Left renal cortex interstitium (tissue), 4 donors: ENCODE results near the gene TMA7. TPM values are rescaled to one million over a fixed set of nuclear protein-coding genes. Genes with fewer than 3 reads are reported as not detected.
"Not testable (repeated sequence)": the region's sequence is repeated elsewhere in the genome, so short reads cannot be mapped to it uniquely, and the experiment has no call there.

Source experiments
- DNase-seq, 4 donors: peaks; one replicate each; pipeline ENCODE4 v3.0.0-alpha.2; 2013; ENCODE audit warnings: low read depth in 4 of 4, low spot score in 2 of 4, missing footprints in 1 of 4
- polyA plus RNA-seq, 4 donors: library from polyadenylated mRNA; unstranded; fragments of 120-200 nt; gene quantifications; one replicate each; pipeline ENCODE4 v1.2.1, GENCODE V29; 2013; ENCODE audit not compliant: insufficient read length in 4 of 4

Gene TMA7
- 100 to 1,000 TPM; 279 to 369 (median 294) TPM for polyA plus RNA-seq

GRCh38 chr3:48439820-48440589, at the start of gene TMA7, which contains the start of gene CCDC51:
Gene TMA7 (plus strand): TSS chr3:48440257. CDS start chr3:48440297, 40 bp downstream.
Gene CCDC51 (minus strand): TSS chr3:48440119. CDS start chr3:48435128, 4,991 bp downstream.
- peak; percentile 88 to 96 (median 93) for DNase-seq

- no peak for DNase-seq
Measured at GRCh38 chr3:48394391-48394790, 45.7 kb upstream of the TMA7 start.

GRCh38 chr3:48395714-48396113, 44.3 kb upstream of the TMA7 start:
- DNase-seq: no peak

GRCh38 chr3:48397767-48398681, 42.0 kb upstream of the TMA7 start:
- no peak for DNase-seq

GRCh38 chr3:48398701-48399386, 41.2 kb upstream of the TMA7 start:
- no peak for DNase-seq

- no peak for DNase-seq
Measured at GRCh38 chr3:48399387-48400172, 40.5 kb upstream of the TMA7 start.

GRCh38 chr3:48400824-48401433, 39.1 kb upstream of the TMA7 start:
- peak in 3 of 4 donors; percentile 34 to 58 (median 38) for DNase-seq

- not testable (repeated sequence) for DNase-seq
Measured at GRCh38 chr3:48401434-48401901, 38.6 kb upstream of the TMA7 start.

GRCh38 chr3:48402281-48402732, 37.8 kb upstream of the TMA7 start:
- DNase-seq: no peak

- DNase-seq: no peak
Measured at GRCh38 chr3:48402907-48403306, 37.1 kb upstream of the TMA7 start.

GRCh38 chr3:48403533-48404439, 36.3 kb upstream of the TMA7 start:
- no peak for DNase-seq

- DNase-seq: no peak
Measured at GRCh38 chr3:48404440-48405342, 35.4 kb upstream of the TMA7 start.

GRCh38 chr3:48405343-48405881, 34.6 kb upstream of the TMA7 start:
- no peak for DNase-seq

GRCh38 chr3:48405971-48406370, 34.1 kb upstream of the TMA7 start:
- no peak for DNase-seq

- no peak for DNase-seq
Measured at GRCh38 chr3:48406443-48407431, 33.3 kb upstream of the TMA7 start.
